Smooth muscle cell of the pulmonary artery (primary cell): ENCODE results near the gene EIF4G3. TPM values are rescaled to one million over a fixed set of nuclear protein-coding genes. Genes with fewer than 3 reads are reported as not detected.

Experiments
- total RNA-seq: library from RNA; depleted of rRNA; stranded (reverse); fragments of >200 nt; gene quantifications from 2 replicates; pipeline ENCODE4 v1.2.3, GENCODE V29; 2014

EIF4G3 gene, protein sequence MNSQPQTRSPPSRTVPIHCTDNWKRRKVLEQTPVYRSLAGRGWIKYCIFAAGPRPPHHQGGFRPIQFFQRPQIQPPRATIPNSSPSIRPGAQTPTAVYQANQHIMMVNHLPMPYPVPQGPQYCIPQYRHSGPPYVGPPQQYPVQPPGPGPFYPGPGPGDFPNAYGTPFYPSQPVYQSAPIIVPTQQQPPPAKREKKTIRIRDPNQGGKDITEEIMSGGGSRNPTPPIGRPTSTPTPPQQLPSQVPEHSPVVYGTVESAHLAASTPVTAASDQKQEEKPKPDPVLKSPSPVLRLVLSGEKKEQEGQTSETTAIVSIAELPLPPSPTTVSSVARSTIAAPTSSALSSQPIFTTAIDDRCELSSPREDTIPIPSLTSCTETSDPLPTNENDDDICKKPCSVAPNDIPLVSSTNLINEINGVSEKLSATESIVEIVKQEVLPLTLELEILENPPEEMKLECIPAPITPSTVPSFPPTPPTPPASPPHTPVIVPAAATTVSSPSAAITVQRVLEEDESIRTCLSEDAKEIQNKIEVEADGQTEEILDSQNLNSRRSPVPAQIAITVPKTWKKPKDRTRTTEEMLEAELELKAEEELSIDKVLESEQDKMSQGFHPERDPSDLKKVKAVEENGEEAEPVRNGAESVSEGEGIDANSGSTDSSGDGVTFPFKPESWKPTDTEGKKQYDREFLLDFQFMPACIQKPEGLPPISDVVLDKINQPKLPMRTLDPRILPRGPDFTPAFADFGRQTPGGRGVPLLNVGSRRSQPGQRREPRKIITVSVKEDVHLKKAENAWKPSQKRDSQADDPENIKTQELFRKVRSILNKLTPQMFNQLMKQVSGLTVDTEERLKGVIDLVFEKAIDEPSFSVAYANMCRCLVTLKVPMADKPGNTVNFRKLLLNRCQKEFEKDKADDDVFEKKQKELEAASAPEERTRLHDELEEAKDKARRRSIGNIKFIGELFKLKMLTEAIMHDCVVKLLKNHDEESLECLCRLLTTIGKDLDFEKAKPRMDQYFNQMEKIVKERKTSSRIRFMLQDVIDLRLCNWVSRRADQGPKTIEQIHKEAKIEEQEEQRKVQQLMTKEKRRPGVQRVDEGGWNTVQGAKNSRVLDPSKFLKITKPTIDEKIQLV (N-terminal part only)
- total RNA-seq = 70.8 and 76.4 TPM in 2 replicates

DNA sequence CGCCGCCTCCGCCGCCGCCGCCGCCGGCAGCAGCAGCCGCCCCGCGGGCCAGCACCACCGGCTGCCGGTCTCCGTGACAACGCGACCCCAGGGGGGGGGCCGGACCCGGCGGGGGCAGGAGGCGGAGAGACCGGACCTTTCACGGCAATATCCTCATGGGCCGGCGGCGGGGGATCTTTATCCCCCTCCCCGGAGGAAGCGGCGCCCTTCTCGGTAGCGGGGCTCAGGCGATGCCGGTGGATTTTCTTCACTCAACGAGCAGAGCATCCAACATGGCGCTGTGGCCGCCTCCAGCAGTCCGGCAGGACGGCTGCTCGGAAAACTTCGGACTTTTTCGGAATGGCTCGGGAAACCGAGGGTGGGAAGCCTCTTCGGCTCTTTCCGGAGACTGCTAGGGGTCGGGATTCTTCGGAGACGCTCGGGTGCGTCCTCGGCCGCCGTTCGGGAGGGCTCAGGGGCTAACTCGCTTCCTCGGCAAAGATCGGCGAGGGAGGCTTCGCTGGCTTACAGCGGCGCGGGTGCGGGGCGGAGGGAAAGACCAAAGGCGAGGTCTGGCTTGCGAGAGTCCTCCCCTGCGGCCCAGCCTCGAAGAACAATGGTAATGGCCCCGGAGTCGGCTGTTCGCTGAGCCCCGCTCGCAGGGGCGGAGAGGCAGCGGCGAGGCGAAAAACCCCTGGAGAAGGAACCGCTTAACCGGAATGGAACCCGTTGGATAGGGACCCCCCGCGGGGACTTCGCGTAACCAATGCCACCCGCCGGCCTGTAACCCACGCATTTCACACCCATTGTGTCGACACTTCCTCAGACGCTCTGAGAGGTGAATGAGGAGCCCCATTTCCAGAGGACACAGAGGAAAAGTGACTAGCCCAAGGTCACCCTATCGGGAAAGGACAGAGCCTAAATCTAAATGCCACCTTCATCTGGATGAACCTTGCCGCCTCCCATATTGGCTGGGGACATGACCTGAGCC lies at the start of gene EIF4G3:
Gene EIF4G3, minus strand, starts transcription at position 312 of the 970 bp plus-strand sequence. CDS start 174,155 bp downstream, outside the sequence.

DNA sequence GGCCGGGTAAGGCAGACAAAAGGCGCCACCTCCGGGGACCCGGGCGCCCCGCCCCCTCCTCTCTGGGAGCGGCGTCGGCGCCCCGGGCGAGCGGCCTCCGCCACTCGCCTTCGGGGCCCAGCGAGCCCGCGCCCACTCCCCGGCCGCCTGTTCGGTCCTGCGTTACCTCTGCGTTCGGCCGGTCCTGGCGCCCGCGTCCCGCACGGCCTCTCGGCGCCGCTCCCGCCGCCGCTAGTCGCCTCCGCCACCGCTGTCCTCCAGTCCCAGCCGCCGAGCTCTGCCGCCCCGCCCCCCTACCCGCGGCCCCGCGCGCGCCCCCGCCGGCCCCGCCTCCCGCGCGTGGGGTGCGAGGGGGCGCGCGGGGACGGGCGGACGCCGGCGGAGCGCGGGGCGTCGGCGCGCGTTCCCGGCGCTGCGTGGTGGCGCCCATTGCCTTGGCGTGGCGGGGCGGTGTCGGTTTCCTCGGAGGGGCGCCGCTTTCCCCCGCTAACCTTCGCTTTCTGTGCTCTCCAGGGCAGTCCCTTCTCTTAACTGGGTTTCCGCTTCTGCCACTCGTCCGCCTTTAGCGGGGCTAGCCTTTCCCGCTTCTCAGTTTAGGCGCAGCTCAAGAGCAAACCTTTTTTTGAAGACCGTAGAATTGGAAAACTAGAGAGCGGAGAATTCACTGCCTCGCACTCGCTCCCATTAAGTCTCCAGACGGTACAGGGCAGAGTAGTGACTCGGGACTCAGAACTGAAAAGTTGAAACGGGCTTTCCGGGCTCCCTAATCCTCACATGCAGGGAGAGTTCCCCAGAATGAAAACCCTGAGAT lies 389.5 kb downstream of the EIF4G3 start, which contains the start of gene HP1BP3:
Gene HP1BP3, minus strand, starts transcription at position 279 of the 811 bp plus-strand sequence. CDS start 6,867 bp downstream, outside the sequence.

Other genes with a start within 250 kb of the EIF4G3 start
- gene ECE1, start 113.6 kb upstream of the EIF4G3 start, total RNA-seq = 240 and 410 TPM in 2 replicates